Measurements from ENCODE around the gene KNCN. TPM values are rescaled to one million over a fixed set of nuclear protein-coding genes. Genes with fewer than 3 reads are reported as not detected.
A peak's percentile ranks its signal among the peaks of the same experiment; 100 is the strongest.

KNCN gene
- total RNA-seq, 1 donor from 2014 or later: not detected

DNA sequence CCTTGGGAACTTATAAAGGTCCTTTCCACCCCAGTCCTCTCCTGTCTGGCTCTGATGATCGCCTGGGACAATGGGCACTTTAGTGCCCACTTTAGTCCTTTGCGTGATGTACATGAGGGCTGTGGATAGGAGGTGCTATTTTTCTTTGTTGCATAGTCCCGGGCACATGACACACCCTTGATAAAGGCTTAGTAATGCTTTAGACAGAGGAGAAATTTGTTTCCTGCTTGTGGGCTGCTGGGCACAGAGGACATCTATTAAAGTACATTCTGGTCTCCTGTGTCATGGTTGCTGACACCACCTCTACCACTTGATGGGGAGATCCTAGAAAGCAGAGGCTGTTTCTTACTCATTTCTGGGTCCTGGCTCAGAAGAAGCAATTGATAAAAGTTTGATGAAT lies 5.4 kb upstream of the KNCN start:
- H3K4me3 Mint-ChIP-seq (ENCODE audit: unreplicated experiment): no peak overlapping the region
- no peak overlapping the region for H3K9ac ChIP-seq (ENCODE audit: low read length)
- H3K9me3 ChIP-seq (ENCODE audit: insufficient read depth, low read depth, low read length): no peaks in the 10 kb centered on the region
- no peak overlapping the region for H3K27ac ChIP-seq (ENCODE audit: low read depth, low read length)
- H3K36me3 ChIP-seq (ENCODE audit: insufficient read depth, low read length): no peaks in the 10 kb centered on the region
- no peak overlapping the region for H2AFZ ChIP-seq (ENCODE audit: low read depth, low read length)
- no peak overlapping the region for H3K4me3 ChIP-seq (ENCODE audit: insufficient read depth, low read depth, low read length)
- no peak overlapping the region for H3K27ac Mint-ChIP-seq (ENCODE audit: unreplicated experiment)
- no peaks in the 10 kb centered on the region for H3K4me1 ChIP-seq (ENCODE audit: insufficient read depth, low read length)
- H3K4me1 Mint-ChIP-seq (ENCODE audit: low read depth, unreplicated experiment): no peaks in the 10 kb centered on the region
- peaks cover 15% of the 10 kb centered on the region for H3K36me3 Mint-ChIP-seq (ENCODE audit: low read depth, unreplicated experiment)
- no peaks in the 10 kb centered on the region for H3K79me2 ChIP-seq (ENCODE audit: insufficient read depth, low read length)
- H4K20me1 ChIP-seq (ENCODE audit: insufficient read depth, low read length): no peaks in the 10 kb centered on the region
- peak; percentile 47 for DNase-seq (ENCODE audit: low read depth)
- no peaks in the 10 kb centered on the region for H3K9me3 Mint-ChIP-seq (ENCODE audit: unreplicated experiment)
- no peak overlapping the region for H3K4me2 ChIP-seq (ENCODE audit: low read length)
- H3K27me3 ChIP-seq (ENCODE audit: insufficient read depth, low read length): peaks cover 6% of the 10 kb centered on the region
- TF ChIP-seq, protein P1, sequence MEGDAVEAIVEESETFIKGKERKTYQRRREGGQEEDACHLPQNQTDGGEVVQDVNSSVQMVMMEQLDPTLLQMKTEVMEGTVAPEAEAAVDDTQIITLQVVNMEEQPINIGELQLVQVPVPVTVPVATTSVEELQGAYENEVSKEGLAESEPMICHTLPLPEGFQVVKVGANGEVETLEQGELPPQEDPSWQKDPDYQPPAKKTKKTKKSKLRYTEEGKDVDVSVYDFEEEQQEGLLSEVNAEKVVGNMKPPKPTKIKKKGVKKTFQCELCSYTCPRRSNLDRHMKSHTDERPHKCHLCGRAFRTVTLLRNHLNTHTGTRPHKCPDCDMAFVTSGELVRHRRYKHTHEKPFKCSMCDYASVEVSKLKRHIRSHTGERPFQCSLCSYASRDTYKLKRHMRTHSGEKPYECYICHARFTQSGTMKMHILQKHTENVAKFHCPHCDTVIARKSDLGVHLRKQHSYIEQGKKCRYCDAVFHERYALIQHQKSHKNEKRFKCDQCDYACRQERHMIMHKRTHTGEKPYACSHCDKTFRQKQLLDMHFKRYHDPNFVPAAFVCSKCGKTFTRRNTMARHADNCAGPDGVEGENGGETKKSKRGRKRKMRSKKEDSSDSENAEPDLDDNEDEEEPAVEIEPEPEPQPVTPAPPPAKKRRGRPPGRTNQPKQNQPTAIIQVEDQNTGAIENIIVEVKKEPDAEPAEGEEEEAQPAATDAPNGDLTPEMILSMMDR (IDR thresholded peaks at IDR 0.05; ENCODE audit: insufficient read depth, low read depth, low read length): no peak
- TF ChIP-seq EZH2 (IDR thresholded peaks at IDR 0.05; ENCODE audit: insufficient read depth, low read length): no peak
- FAIRE-seq: peak; percentile 54
- peaks cover 23% of the 10 kb centered on the region for H3K27me3 Mint-ChIP-seq (ENCODE audit: low read depth, unreplicated experiment)

DNA sequence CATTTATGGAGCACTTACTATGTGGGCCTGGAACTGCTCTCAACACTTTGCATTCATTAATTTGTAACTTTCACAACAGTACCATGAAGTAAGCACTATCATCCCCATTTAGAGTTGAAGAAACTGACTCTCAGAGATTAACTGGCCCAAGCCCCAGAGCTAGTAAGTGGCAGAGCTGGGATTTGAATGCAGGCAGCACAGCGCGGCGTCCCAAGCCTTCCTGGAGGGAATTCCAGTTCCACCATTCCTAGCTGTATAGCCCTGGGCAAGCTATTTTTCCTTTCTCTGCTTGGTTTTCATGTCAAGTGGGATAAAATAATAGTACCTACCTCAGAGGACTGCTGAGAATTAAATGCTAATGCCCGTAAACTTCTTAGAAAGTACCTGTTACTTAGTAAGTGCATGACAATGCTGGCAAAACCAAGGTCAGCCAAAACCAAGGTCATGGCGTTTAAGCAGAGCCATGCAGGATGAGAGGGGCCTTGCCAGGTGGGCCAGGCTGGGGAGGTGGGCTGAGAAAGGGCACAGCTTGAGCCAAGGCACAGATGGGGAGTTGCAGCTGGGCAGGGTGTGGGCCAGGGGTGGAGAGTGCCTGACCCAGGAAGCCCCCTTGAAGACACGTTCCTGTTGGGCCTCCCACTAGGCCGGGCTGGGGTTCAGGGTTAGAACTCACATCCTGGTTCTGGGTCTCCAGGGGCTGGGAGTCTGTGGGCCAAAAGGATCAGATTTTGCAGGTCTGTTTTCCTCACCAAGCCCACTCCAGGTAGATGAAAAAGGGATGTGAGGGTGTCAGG lies 4.6 kb upstream of the KNCN start:
- Mint-ChIP-seq H3K36me3 (ENCODE audit: low read depth, unreplicated experiment) (peaks cover 7% of the 10 kb centered on the region), H3K4me1 (ENCODE audit: low read depth, unreplicated experiment) (no peaks in the 10 kb centered on the region), H3K4me3 (ENCODE audit: unreplicated experiment) (no peak overlapping the region), H3K9me3 (ENCODE audit: unreplicated experiment) (no peaks in the 10 kb centered on the region), H3K27me3 (ENCODE audit: low read depth, unreplicated experiment) (peaks cover 27% of the 10 kb centered on the region), H3K27ac (ENCODE audit: unreplicated experiment) (no peak overlapping the region)
- Histone ChIP-seq H3K36me3 (ENCODE audit: insufficient read depth, low read length) (no peaks in the 10 kb centered on the region), H4K20me1 (ENCODE audit: insufficient read depth, low read length) (no peaks in the 10 kb centered on the region), H3K9me3 (ENCODE audit: insufficient read depth, low read depth, low read length) (no peaks in the 10 kb centered on the region), H3K4me2 (ENCODE audit: low read length) (no peak overlapping the region), H3K4me3 (ENCODE audit: insufficient read depth, low read depth, low read length) (no peak overlapping the region), H3K9ac (ENCODE audit: low read length) (no peak overlapping the region), H3K27me3 (ENCODE audit: insufficient read depth, low read length) (peaks cover 6% of the 10 kb centered on the region), H2AFZ (ENCODE audit: low read depth, low read length) (no peak overlapping the region), H3K4me1 (ENCODE audit: insufficient read depth, low read length) (no peaks in the 10 kb centered on the region), H3K79me2 (ENCODE audit: insufficient read depth, low read length) (no peaks in the 10 kb centered on the region), H3K27ac (ENCODE audit: low read depth, low read length) (no peak overlapping the region)
- TF ChIP-seq, protein P1 (IDR thresholded peaks at IDR 0.05; ENCODE audit: insufficient read depth, low read depth, low read length): no peak
- no peak for TF ChIP-seq EZH2 (IDR thresholded peaks at IDR 0.05; ENCODE audit: insufficient read depth, low read length)
- DNase-seq (ENCODE audit: low read depth) (no peak), FAIRE-seq (no peak)

All from astrocyte (in vitro differentiated cells and primary cell).